Loucy (cell line): ENCODE results near the gene GPR149.

ENCODE experiments used
- H2AFZ ChIP-seq: fragments of 200-600 bp; sonication (generic); 2 replicates; pipeline ENCODE4 v1.6.0; 2016; ENCODE audit warnings: antibody characterized with exemption, mild to moderate bottlenecking, low read length, moderate library complexity
- H3F3A ChIP-seq: fragments of 200-600 bp; 2 replicates; pipeline ENCODE4 v1.6.0; 2016; ENCODE audit warnings: antibody characterized with exemption, low read depth, mild to moderate bottlenecking
- H3K27me3 ChIP-seq: fragments of 200-600 bp; sonication (generic); 2 replicates; pipeline ENCODE4 v1.6.1; 2014; ENCODE audit warnings: low read length, mild to moderate bottlenecking; ENCODE audit not compliant: insufficient read depth, poor library complexity, severe bottlenecking
- H3K36me3 ChIP-seq: fragments of 200-600 bp; sonication (generic); 2 replicates; pipeline ENCODE4 v1.6.1; 2016; ENCODE audit warnings: low read length; ENCODE audit not compliant: insufficient read depth
- H3K4me1 ChIP-seq: fragments of 200-600 bp; sonication (generic); 2 replicates; pipeline ENCODE4 v1.5.1; 2014; ENCODE audit warnings: low read length, mild to moderate bottlenecking; ENCODE audit not compliant: insufficient read depth, poor library complexity, severe bottlenecking
- H3K4me2 ChIP-seq: fragments of 200-600 bp; sonication (generic); 2 replicates; pipeline ENCODE4 v1.6.0; 2014; ENCODE audit warnings: antibody characterized with exemption, low read length, low read depth, mild to moderate bottlenecking; ENCODE audit not compliant: poor library complexity, severe bottlenecking
- H3K4me3 ChIP-seq: fragments of 200-600 bp; sonication (generic); 2 replicates; pipeline ENCODE4 v1.5.1; 2014; ENCODE audit warnings: low read length, mild to moderate bottlenecking, mixed read lengths; ENCODE audit not compliant: poor library complexity, severe bottlenecking
- H3K79me2 ChIP-seq: fragments of 200-600 bp; sonication (generic); 2 replicates; pipeline ENCODE4 v1.6.1; 2014; ENCODE audit warnings: low read length; ENCODE audit not compliant: insufficient read depth
- H3K9ac ChIP-seq: fragments of 200-600 bp; sonication (generic); 2 replicates; pipeline ENCODE4 v1.6.0; 2014; ENCODE audit warnings: mild to moderate bottlenecking, low read depth, low read length, moderate library complexity; ENCODE audit not compliant: poor library complexity, severe bottlenecking
- H3K9me2 ChIP-seq: fragments of 200-600 bp; sonication (generic); replicated peaks from 2 replicates; pipeline ENCODE4 v1.6.1; 2016; ENCODE audit warnings: low read depth, low read length, mixed read lengths
- H3K9me3 ChIP-seq: fragments of 200-600 bp; sonication (generic); 2 replicates; pipeline ENCODE4 v1.6.1; 2014; ENCODE audit warnings: mild to moderate bottlenecking, antibody characterized with exemption, low read length, low read depth; ENCODE audit not compliant: insufficient read depth
- H4K20me1 ChIP-seq: fragments of 200-600 bp; sonication (generic); 2 replicates; pipeline ENCODE4 v1.6.0; 2014; ENCODE audit warnings: antibody characterized with exemption, low read length, mild to moderate bottlenecking; ENCODE audit not compliant: insufficient read depth, poor library complexity, severe bottlenecking
- EZH2phosphoT487 ChIP-seq: fragments of 200-600 bp; IDR thresholded peaks from 2 replicates; pipeline ENCODE4 v1.6.1; 2018; ENCODE audit warnings: antibody characterized with exemption, mild to moderate bottlenecking, moderate library complexity, borderline replicate concordance
- TF ChIP-seq, protein P1 (sequence below): fragments of 200-600 bp; sonication (generic); conservative IDR thresholded peaks from 2 replicates; pipeline ENCODE4 v1.5.1; 2014; ENCODE audit warnings: mild to moderate bottlenecking, antibody characterized with exemption, low read length

Gene GPR149

DNA sequence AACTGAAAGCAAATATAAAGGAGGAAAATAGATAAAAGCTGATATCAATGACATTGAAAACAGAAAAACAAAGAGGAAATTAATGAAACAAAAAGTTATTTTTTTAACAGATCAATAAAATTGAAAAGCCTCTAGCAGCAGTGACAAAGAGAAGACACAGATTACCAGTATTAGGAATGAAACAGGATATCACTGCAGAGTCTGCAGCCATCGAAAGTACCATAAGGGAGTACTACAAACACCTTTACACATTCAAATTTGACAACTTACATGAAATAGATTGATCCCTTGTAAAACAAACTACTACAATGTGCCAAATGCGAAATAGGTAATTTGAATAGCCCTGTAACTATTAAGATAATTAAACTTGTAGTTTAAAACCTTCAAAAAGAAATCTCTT is 80.8 kb downstream of the GPR149 start:
- no peak overlapping the region for H2AFZ ChIP-seq
- H3K36me3 ChIP-seq: no peaks in the 10 kb centered on the region
- H3F3A ChIP-seq: no peaks in the 10 kb centered on the region
- H3K27me3 ChIP-seq: no peaks in the 10 kb centered on the region
- no peak for TF ChIP-seq EZH2phosphoT487
- TF ChIP-seq, protein P1, sequence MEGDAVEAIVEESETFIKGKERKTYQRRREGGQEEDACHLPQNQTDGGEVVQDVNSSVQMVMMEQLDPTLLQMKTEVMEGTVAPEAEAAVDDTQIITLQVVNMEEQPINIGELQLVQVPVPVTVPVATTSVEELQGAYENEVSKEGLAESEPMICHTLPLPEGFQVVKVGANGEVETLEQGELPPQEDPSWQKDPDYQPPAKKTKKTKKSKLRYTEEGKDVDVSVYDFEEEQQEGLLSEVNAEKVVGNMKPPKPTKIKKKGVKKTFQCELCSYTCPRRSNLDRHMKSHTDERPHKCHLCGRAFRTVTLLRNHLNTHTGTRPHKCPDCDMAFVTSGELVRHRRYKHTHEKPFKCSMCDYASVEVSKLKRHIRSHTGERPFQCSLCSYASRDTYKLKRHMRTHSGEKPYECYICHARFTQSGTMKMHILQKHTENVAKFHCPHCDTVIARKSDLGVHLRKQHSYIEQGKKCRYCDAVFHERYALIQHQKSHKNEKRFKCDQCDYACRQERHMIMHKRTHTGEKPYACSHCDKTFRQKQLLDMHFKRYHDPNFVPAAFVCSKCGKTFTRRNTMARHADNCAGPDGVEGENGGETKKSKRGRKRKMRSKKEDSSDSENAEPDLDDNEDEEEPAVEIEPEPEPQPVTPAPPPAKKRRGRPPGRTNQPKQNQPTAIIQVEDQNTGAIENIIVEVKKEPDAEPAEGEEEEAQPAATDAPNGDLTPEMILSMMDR: no peak
- no peak overlapping the region for H3K4me2 ChIP-seq
- H3K4me1 ChIP-seq: no peaks in the 10 kb centered on the region
- H3K79me2 ChIP-seq: no peaks in the 10 kb centered on the region
- no peaks in the 10 kb centered on the region for H4K20me1 ChIP-seq
- H3K9me2 ChIP-seq: no peaks in the 10 kb centered on the region
- no peaks in the 10 kb centered on the region for H3K9me3 ChIP-seq
- H3K4me3 ChIP-seq: no peak overlapping the region
- H3K9ac ChIP-seq: no peak overlapping the region

DNA sequence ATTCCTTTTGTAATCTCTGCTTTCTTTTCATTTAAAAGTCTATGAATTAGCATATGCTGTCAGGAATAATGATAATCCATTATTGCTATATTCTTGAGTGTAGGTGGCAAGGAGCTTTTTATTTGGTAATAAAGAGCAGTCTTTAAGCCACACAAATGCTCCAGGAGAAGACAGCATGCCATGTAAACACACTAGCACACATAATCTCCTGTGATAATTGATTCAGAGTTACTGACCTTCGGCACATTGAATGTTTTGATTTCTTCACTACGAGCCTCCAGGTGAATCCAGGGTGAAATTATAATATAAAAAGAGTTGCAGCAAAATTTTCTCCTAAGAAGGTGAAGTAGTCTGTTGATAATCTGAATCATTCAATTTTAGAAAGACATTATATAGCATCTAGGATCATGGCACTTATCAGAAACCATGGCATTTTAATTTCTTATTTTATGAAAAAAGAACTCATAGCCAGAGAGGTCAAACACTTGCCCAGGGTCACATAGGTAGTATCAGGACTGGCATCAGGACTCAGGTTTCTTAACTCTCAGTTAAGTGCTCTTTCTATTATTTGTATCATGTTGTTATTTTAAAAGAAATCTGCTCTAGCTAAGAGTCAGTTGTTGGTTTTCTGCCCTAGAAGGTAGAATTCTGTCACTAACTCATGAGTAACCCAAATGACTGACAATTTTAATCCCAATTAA is 84.4 kb downstream of the GPR149 start:
- H3K27me3 ChIP-seq: no peaks in the 10 kb centered on the region
- H3K9ac ChIP-seq: no peak overlapping the region
- TF ChIP-seq EZH2phosphoT487: no peak
- TF ChIP-seq, protein P1: no peak
- no peaks in the 10 kb centered on the region for H3K4me1 ChIP-seq
- H3K9me2 ChIP-seq: no peaks in the 10 kb centered on the region
- no peaks in the 10 kb centered on the region for H3K9me3 ChIP-seq
- no peaks in the 10 kb centered on the region for H3F3A ChIP-seq
- no peaks in the 10 kb centered on the region for H3K79me2 ChIP-seq
- no peaks in the 10 kb centered on the region for H3K36me3 ChIP-seq
- no peaks in the 10 kb centered on the region for H4K20me1 ChIP-seq
- H3K4me2 ChIP-seq: no peak overlapping the region
- no peak overlapping the region for H3K4me3 ChIP-seq
- H2AFZ ChIP-seq: no peak overlapping the region

DNA sequence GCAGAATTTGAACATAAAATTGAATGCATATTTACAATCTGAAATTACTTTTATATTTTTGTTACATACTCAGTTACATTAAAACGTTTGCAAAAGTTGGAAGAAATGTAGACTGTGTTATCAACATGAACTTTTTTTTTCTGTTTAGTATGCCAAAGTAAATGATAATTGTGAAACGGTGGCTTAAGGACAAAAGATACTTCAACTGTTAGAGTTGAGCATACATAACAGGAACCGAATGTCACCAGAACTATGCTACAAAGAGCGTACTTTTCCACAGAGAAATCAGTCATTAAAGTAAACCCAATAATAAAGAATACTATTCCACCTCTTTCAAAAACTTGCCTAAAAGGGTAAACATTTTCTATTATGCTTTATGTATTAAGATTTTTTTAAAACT is 91.4 kb downstream of the GPR149 start:
- no peaks in the 10 kb centered on the region for H3F3A ChIP-seq
- H3K9me3 ChIP-seq: no peaks in the 10 kb centered on the region
- H3K4me2 ChIP-seq: no peak overlapping the region
- no peaks in the 10 kb centered on the region for H3K9me2 ChIP-seq
- no peaks in the 10 kb centered on the region for H3K79me2 ChIP-seq
- no peaks in the 10 kb centered on the region for H3K27me3 ChIP-seq
- no peaks in the 10 kb centered on the region for H3K4me1 ChIP-seq
- no peaks in the 10 kb centered on the region for H3K36me3 ChIP-seq
- TF ChIP-seq, protein P1: no peak
- TF ChIP-seq EZH2phosphoT487: no peak
- H4K20me1 ChIP-seq: no peaks in the 10 kb centered on the region
- no peak overlapping the region for H3K4me3 ChIP-seq
- H2AFZ ChIP-seq: no peak overlapping the region
- no peak overlapping the region for H3K9ac ChIP-seq
